Osteoblast (primary cell): Measurements from ENCODE around the gene ENDOV. TPM values are rescaled to one million over a fixed set of nuclear protein-coding genes. Genes with fewer than 3 reads are reported as not detected.

Experiments used
- DNase-seq: peaks from one replicate; pipeline ENCODE4 v3.0.0; 2011; ENCODE audit warnings: low spot score, mixed read lengths; ENCODE audit not compliant: insufficient read length; ENCODE audit errors: missing footprints
- H2AFZ ChIP-seq: 2 replicates; pipeline ENCODE4 v1.6.0; 2011; ENCODE audit warnings: mild to moderate bottlenecking, low read length
- H3K27ac ChIP-seq: 2 replicates; pipeline ENCODE4 v1.5.1; 2011; ENCODE audit warnings: mild to moderate bottlenecking, low read depth, low read length, moderate library complexity
- H3K27me3 ChIP-seq: 2 replicates; pipeline ENCODE4 v1.6.0; 2012; ENCODE audit warnings: mild to moderate bottlenecking, control low read depth, inconsistent platforms, low read length, moderate library complexity; ENCODE audit not compliant: insufficient read depth
- H3K36me3 ChIP-seq: 2 replicates; pipeline ENCODE4 v1.5.1; 2011; ENCODE audit warnings: mild to moderate bottlenecking, low read length, control low read depth, moderate library complexity; ENCODE audit not compliant: insufficient read depth
- H3K4me1 ChIP-seq: 2 replicates; pipeline ENCODE4 v1.5.1; 2011; ENCODE audit warnings: mild to moderate bottlenecking, low read length, control low read depth, moderate library complexity; ENCODE audit not compliant: insufficient read depth
- H3K4me2 ChIP-seq: 2 replicates; pipeline ENCODE4 v1.6.0; 2011; ENCODE audit warnings: mild to moderate bottlenecking, low read length; ENCODE audit not compliant: insufficient read depth
- H3K4me3 ChIP-seq: fragments of 200-600 bp; sonication (generic); 3 replicates; pipeline ENCODE4 v1.5.1; 2012; ENCODE audit warnings: mild to moderate bottlenecking, low read length, inconsistent platforms; ENCODE audit not compliant: insufficient read depth
- H3K79me2 ChIP-seq: 2 replicates; pipeline ENCODE4 v1.6.0; 2012; ENCODE audit warnings: mild to moderate bottlenecking, low read length, control low read depth, inconsistent platforms; ENCODE audit not compliant: insufficient read depth
- H3K9me3 ChIP-seq: 2 replicates; pipeline ENCODE4 v1.5.1; 2011; ENCODE audit warnings: low read depth, low read length, control low read depth
- H4K20me1 ChIP-seq: 2 replicates; pipeline ENCODE4 v1.6.0; 2012; ENCODE audit warnings: mild to moderate bottlenecking, low read length, control low read depth; ENCODE audit not compliant: insufficient read depth
- CTCF ChIP-seq: IDR thresholded peaks from 2 replicates; pipeline ENCODE4 v1.5.1; 2011; ENCODE audit warnings: mild to moderate bottlenecking, low read depth, low read length, moderate library complexity; ENCODE audit errors: extremely low read depth
- total RNA-seq: library from RNA; depleted of rRNA; stranded (reverse); fragments of >200 nt; gene quantifications from 2 replicates; pipeline ENCODE4 v1.2.3, GENCODE V29; 2012

ENDOV gene
- total RNA-seq, 1 donor, result 19.5 TPM

GRCh38 chr17:80429356-80430275 lies 14.6 kb downstream of the ENDOV start:
- no peaks in the 10 kb centered on the region for H3K4me1 ChIP-seq
- H2AFZ ChIP-seq, result no peak overlapping the region
- no peaks in the 10 kb centered on the region for H3K27me3 ChIP-seq
- H3K4me3 ChIP-seq, result no peak overlapping the region
- peaks cover 10% of the 10 kb centered on the region for H4K20me1 ChIP-seq
- TF ChIP-seq CTCF, result no peak
- no peaks in the 10 kb centered on the region for H3K79me2 ChIP-seq
- H3K9me3 ChIP-seq, result no peaks in the 10 kb centered on the region
- no peak overlapping the region for H3K4me2 ChIP-seq
- no peak overlapping the region for H3K27ac ChIP-seq
- DNase-seq, result peak; percentile 78
- H3K36me3 ChIP-seq, result no peaks in the 10 kb centered on the region

- no peak overlapping the region for H3K27ac ChIP-seq
- no peak for TF ChIP-seq CTCF
- no peaks in the 10 kb centered on the region for H3K79me2 ChIP-seq
- no peaks in the 10 kb centered on the region for H3K4me1 ChIP-seq
- no peaks in the 10 kb centered on the region for H3K36me3 ChIP-seq
- H3K27me3 ChIP-seq, result no peaks in the 10 kb centered on the region
- no peak overlapping the region for H3K4me2 ChIP-seq
- DNase-seq, result peak; percentile 78
- no peak overlapping the region for H3K4me3 ChIP-seq
- no peak overlapping the region for H2AFZ ChIP-seq
- no peaks in the 10 kb centered on the region for H3K9me3 ChIP-seq
- peaks cover 10% of the 10 kb centered on the region for H4K20me1 ChIP-seq
Measured at GRCh38 chr17:80430446-80431245, 15.7 kb downstream of the ENDOV start.

DNA sequence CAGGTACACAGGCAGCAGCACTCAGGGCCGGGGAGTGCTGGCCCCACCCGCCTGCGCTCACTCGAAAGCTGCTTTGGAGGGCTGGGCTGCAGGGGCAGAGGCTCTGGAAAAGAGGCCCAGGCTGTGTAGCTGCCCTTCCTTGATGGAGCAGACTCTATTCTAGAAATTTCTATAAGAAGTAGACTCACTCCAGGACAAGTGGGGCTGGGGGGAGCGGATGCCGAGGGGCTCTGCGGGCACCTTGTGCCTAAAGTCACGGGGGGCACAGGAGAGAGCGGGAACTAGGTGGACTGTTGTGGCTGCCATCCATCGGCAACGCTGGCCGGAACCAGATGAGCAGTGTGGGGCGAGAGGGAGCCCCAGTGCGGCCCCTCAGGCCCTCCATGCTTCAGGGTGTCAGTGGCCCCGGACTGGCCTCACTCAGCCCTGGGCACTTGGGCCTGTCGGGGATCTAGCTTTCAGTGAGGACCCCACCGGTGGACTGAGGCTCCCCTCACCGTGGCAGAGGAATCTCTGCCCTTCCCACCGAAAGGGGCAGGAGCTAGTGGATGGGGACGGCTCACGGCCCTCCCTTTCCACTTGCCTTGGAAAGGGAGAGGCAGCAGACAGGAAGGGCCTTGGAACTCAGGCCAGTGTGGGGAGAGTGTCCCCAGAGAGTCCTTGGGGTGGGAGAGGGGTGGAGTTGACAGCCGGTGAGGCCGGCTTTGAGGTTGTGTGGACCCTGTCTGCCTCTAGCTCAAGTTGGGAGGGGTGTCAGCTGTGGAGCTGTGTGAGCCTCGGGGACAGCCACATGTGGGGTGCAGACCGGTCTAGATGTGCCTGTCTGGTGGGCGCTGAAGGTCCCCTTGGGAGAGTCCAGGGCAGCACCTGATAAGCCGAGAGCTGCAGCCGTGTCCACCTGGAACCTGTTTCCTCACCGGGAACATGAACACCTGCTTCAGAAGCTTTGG lies 16.6 kb downstream of the ENDOV start:
- DNase-seq, result peak; percentile 88
- Histone ChIP-seq H3K79me2 (no peaks in the 10 kb centered on the region), H4K20me1 (peaks cover 7% of the 10 kb centered on the region), H3K4me3 (no peak overlapping the region), H3K27me3 (no peaks in the 10 kb centered on the region), H3K27ac (no peak overlapping the region), H3K36me3 (no peaks in the 10 kb centered on the region), H2AFZ (no peak overlapping the region), H3K4me1 (no peaks in the 10 kb centered on the region), H3K4me2 (no peak overlapping the region), H3K9me3 (no peaks in the 10 kb centered on the region)
- TF ChIP-seq CTCF, result no peak
